Fibroblast of the aortic adventitia (primary cell): ENCODE measurements around the gene MROH2A. TPM values are rescaled to one million over a fixed set of nuclear protein-coding genes. Genes with fewer than 3 reads are reported as not detected.

Source experiments
- DNase-seq: peaks from one replicate; pipeline ENCODE4 v3.0.0-alpha.2; 2010; ENCODE audit warnings: low read depth
- H3K4me3 ChIP-seq: 2 replicates; pipeline ENCODE4 v1.5.1; 2011; ENCODE audit warnings: low read depth, mild to moderate bottlenecking, control low read depth, low read length, moderate library complexity
- CTCF ChIP-seq: IDR thresholded peaks from 2 replicates; pipeline ENCODE4 v1.5.1; 2011; ENCODE audit warnings: mild to moderate bottlenecking, low read length, control low read depth, inconsistent platforms; ENCODE audit not compliant: insufficient read depth
- total RNA-seq: library from RNA; depleted of rRNA; stranded (reverse); fragments of >200 nt; gene quantifications from 2 replicates; pipeline ENCODE4 v1.2.3, GENCODE V29; 2012; ENCODE audit warnings: low replicate concordance

MROH2A gene
- total RNA-seq, 1 donor, result under 0.01 TPM

DNA sequence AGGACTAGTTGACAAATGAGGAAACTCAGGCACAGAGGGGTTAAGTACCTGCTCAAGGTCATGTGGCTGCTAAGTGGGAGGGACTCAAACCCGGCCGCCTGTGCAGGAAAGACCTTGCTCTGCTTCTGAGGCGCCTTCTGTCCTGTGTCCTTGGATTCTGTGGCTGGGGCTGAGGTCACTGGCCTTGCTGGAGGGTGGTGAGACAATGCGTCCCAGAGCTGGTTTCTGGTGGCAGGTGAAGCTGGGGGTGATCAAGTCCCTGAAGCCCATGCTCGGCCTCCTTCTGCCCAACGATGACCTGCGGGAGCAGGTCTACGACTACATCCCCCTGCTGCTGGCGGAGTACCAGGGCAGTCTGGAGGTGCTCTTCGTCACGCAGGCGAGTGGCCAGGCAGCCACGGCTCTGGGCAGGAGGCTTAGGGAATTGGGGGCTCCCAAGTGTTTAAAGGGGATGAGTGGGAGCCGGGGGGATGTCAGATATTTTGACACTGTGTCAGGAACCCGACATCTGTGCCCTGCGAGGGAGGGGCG, 16.1 kb downstream of the MROH2A start:
- no peak for DNase-seq
- TF ChIP-seq CTCF, result no peak

DNA sequence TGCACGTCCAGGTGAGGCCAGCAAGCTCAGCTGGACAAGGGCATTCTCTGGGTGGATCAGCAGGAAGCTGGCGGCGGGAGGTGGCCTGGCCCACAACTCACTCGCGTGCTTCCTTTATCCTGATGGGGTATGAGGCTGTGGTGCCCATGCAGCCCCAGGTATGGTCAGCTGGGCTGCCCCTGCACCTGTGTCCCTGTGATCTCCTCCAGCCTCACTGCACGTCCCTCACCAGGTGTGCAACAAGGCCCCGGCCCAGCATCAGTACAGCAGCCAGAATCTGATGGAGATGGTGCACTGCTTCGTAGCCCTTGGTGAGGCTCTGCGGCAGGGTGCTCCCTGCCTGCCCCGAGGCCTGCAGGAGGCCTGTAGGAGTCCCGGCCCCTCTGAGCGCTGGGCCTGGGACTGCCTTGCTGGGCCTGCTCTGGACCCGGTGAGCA, 17.6 kb downstream of the MROH2A start:
- no peak for DNase-seq
- no peak for TF ChIP-seq CTCF
- H3K4me3 ChIP-seq, result no peak overlapping the region

More for the DNA sequence above, 16.1 kb downstream of the MROH2A start:
- no peak overlapping the region for H3K4me3 ChIP-seq

DNA sequence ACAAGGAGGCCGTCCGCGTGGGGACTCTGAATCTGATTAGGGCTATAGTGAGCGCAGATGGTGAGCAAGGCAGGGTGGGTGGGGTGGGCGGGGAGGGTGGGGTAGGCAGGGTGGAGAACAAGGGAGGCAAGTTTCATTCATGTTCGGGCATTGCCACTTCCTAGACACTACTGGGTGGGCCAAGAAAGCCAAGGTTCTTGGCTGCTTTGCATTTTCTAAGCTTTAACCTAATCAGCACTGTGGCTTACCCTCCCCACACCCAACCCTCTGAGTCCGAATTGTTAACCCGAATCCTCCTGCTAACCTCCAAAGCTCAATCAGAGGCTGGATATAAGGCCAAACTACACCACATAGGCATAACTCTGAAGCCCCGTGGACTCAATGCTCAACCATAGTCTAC, 18.1 kb downstream of the MROH2A start:
- no peak for TF ChIP-seq CTCF
- no peak for DNase-seq
- H3K4me3 ChIP-seq, result no peak overlapping the region

- DNase-seq, result no peak
- no peak overlapping the region for H3K4me3 ChIP-seq
- no peak for TF ChIP-seq CTCF
These were observed 20.4 kb downstream of the MROH2A start for GRCh38 chr2:233798335-233799086.

GRCh38 chr2:233799087-233799665, 21.0 kb downstream of the MROH2A start:
- no peak for DNase-seq
- no peak overlapping the region for H3K4me3 ChIP-seq
- no peak for TF ChIP-seq CTCF

DNA sequence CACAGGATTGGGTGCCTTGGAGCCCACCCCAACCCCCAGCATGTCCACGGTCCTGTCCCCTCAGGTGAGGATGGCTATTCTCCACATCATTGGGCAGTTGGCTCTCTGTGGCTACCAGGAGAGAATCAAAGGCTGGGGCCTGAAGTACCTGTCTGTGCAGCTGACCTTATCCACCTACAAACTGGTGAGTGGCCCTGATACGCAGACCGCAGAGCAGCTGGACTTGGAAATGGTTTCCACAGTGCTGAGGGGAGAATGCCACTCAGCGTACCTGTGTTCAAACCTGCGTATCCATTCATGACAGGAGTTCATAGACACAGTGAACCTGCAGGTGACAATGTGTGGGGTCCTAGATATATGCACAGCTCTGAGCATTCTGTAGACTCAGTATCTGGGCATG, 21.6 kb downstream of the MROH2A start:
- no peak for DNase-seq
- no peak overlapping the region for H3K4me3 ChIP-seq
- TF ChIP-seq CTCF, result no peak
